OCI-LY3 (cell line): ENCODE data around the gene ANO6.

Source experiments
- EZH2phosphoT487 ChIP-seq: fragments of 200-600 bp; shearing (Covaris generic); IDR thresholded peaks from 2 replicates; pipeline ENCODE4 v1.6.1; 2018; ENCODE audit warnings: antibody characterized with exemption, mixed run types, low read depth
- TF ChIP-seq, protein P1 (sequence below): fragments of 200-600, 300-600 bp; sonication (generic); IDR thresholded peaks from 2 replicates; pipeline ENCODE4 v1.5.1; 2014; ENCODE audit warnings: antibody characterized with exemption, low read length, low read depth

DNA sequence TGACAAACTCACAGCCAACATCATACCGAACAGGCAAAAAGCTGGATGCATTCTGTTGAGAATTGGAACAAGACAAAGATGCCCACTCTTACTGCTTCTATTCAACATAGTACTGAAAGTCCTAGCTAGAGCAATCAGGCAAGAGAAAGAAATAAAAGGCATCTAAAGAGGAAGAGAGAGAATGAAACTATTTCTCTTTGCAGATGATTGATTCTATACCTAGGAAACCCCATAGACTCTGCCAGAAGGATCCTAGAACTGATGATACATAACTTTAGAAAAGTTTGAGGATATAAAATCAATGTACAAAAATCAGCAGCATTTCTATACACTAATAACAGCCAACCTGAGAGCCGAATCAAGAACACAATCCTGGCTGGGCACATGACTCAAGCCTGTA is 6.1 kb upstream of the ANO6 start:
- TF ChIP-seq, protein P1, sequence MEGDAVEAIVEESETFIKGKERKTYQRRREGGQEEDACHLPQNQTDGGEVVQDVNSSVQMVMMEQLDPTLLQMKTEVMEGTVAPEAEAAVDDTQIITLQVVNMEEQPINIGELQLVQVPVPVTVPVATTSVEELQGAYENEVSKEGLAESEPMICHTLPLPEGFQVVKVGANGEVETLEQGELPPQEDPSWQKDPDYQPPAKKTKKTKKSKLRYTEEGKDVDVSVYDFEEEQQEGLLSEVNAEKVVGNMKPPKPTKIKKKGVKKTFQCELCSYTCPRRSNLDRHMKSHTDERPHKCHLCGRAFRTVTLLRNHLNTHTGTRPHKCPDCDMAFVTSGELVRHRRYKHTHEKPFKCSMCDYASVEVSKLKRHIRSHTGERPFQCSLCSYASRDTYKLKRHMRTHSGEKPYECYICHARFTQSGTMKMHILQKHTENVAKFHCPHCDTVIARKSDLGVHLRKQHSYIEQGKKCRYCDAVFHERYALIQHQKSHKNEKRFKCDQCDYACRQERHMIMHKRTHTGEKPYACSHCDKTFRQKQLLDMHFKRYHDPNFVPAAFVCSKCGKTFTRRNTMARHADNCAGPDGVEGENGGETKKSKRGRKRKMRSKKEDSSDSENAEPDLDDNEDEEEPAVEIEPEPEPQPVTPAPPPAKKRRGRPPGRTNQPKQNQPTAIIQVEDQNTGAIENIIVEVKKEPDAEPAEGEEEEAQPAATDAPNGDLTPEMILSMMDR: no peak
- no peak for TF ChIP-seq EZH2phosphoT487
